T-helper 2 cell treated with Interferon-gamma antibody and Interleukin-4, amounts not matched to agents 5 μg/mL and 100 μg/mL, for 36 hours (primary cell): ENCODE results near the gene SH3RF3.

ENCODE experiments used
- DNase-seq: peaks from one replicate; pipeline ENCODE4 v3.0.0; 2021; ENCODE audit warnings: low spot score
- H3K27ac Mint-ChIP-seq: one replicate; pipeline ENCODE4 v1.8.0; 2021; ENCODE audit warnings: mild to moderate bottlenecking, mixed read lengths
- H3K27me3 Mint-ChIP-seq: one replicate; pipeline ENCODE4 v1.8.0; 2021; ENCODE audit warnings: low read depth, mixed read lengths
- H3K36me3 Mint-ChIP-seq: one replicate; pipeline ENCODE4 v1.8.0; 2021; ENCODE audit warnings: low read depth, mixed read lengths
- H3K4me1 Mint-ChIP-seq: one replicate; pipeline ENCODE4 v1.8.0; 2021; ENCODE audit warnings: low read depth, mixed read lengths
- H3K4me3 Mint-ChIP-seq: one replicate; pipeline ENCODE4 v1.8.0; 2022; ENCODE audit warnings: mild to moderate bottlenecking, moderate library complexity, mixed read lengths
- H3K9me3 Mint-ChIP-seq: one replicate; pipeline ENCODE4 v1.8.0; 2021; ENCODE audit warnings: mixed read lengths

The SH3RF3 gene

DNA sequence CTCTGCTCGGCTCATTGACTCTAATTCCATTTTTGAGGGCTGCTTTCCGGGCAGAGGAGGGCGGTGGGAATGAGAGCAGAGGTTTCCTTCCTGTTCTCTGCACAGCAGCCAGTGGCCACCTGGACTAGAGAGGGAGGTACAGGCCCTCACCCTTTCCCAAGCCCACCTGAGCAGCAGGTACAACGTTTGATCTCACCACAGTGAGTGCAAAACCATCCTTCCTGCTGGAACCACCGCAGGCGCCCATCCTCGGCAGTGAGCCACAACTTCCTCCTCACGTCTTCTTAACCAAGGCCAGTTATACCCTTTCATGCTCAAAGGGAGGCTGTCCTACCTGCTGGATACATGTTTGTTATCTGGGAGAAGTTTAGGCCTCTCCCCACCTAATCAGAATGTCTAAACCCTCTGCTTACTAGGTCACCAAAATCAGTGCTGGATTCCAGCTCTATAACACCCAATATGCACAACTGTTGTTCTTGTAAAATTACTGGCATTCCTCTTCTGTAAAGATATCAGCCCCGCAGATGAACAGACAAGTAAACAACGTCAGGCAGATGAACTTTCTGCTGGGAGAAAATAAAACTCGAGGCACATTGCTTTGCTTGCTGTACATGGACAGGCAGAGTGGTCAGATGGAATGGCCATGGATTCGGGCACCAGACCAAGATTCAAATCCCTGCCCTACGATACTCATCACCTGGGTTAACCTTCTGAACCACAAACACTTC is 191.4 kb downstream of the SH3RF3 start:
- no peak for DNase-seq
- H3K4me1 Mint-ChIP-seq, result peaks cover 9% of the 10 kb centered on the region
- no peak overlapping the region for H3K4me3 Mint-ChIP-seq
- H3K9me3 Mint-ChIP-seq, result no peaks in the 10 kb centered on the region
- H3K36me3 Mint-ChIP-seq, result no peaks in the 10 kb centered on the region
- no peak overlapping the region for H3K27ac Mint-ChIP-seq
- peaks cover 28% of the 10 kb centered on the region for H3K27me3 Mint-ChIP-seq

DNA sequence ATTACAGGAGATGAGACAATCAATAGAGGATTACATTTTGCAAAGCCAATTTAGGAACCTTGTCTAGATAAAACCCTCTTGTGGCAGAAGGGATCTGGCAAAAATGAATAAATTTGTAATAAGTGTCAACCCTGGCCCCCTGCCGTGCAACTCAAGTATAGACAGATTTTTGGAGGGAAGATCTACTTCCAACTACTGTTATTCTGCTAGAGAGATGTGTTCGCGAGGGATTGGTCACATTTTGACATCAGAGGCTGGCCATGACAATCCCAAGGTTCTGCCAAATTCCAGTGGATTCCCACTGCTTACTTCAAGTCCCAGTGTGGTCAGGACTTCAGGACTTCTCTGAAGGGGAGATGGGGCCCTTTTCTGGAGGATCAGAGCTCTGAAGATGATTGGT is 192.6 kb downstream of the SH3RF3 start:
- Mint-ChIP-seq H3K27me3 (peaks cover 39% of the 10 kb centered on the region), H3K36me3 (no peaks in the 10 kb centered on the region), H3K27ac (no peak overlapping the region), H3K4me1 (peaks cover 4% of the 10 kb centered on the region), H3K9me3 (no peaks in the 10 kb centered on the region), H3K4me3 (no peak overlapping the region)
- no peak for DNase-seq

DNA sequence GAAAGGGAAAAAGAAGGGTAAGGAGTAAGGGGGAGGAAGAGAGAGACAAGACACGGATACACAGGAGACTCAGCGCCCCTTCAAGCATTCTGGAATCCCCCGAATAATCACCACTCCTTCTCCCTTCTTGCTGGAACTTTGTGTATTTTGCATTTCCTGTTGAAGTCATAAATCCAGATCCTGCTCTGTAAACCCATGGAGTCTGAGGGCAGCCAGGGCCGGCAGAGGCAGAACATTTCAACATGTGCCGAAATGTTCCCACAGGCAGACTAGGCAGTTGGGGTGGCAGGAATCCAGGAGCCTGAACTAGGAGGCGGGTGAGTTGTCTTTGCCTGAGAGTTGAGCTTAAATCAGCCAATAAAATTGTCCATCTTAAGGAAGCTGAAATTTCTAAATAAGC is 193.1 kb downstream of the SH3RF3 start:
- H3K27me3 Mint-ChIP-seq, result peaks cover 43% of the 10 kb centered on the region
- H3K4me3 Mint-ChIP-seq, result no peak overlapping the region
- no peaks in the 10 kb centered on the region for H3K4me1 Mint-ChIP-seq
- no peak for DNase-seq
- no peak overlapping the region for H3K27ac Mint-ChIP-seq
- H3K36me3 Mint-ChIP-seq, result no peaks in the 10 kb centered on the region
- H3K9me3 Mint-ChIP-seq, result no peaks in the 10 kb centered on the region

DNA sequence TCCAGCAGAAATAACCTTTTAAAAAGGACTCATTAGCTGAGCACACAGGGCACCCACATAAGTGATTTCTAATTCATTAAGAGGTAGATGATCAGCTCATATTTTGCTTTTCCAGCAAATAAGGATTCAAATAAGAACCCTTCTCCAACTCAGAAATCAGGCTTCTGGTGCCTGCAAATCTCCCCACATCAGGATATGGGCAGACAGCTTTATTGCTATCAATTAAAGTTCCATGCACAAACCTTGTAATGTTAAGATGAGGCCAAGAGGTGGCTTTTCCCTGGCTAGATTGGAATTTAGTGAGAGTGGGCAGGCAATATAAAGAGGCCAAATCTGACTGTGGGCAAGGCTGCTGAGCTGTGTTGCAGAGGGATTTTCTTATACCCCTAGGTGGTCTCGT is 193.6 kb downstream of the SH3RF3 start:
- no peak for DNase-seq
- no peaks in the 10 kb centered on the region for H3K9me3 Mint-ChIP-seq
- H3K4me3 Mint-ChIP-seq, result no peak overlapping the region
- H3K27ac Mint-ChIP-seq, result no peak overlapping the region
- H3K27me3 Mint-ChIP-seq, result peaks cover 47% of the 10 kb centered on the region
- H3K36me3 Mint-ChIP-seq, result no peaks in the 10 kb centered on the region
- H3K4me1 Mint-ChIP-seq, result no peaks in the 10 kb centered on the region

DNA sequence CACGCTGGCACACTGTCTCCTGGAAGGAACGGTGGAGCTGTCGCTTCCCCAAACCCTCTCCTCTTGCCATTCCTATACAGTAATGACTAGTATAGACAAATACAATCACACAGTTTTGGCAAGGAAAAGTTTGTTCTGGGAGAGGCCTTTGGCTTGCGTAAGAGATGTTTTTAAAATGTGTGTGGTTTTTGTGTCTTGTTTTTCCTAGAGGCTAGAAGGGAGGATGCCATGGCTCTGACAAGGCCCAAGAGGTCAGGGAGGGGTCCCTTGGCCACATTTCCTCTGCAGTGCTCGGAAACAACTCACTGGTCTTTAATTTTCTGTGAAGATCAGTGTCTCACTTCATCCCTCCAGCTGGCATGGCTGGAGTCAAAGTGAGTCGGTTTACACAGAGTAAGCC is 195.9 kb downstream of the SH3RF3 start:
- Mint-ChIP-seq H3K9me3 (no peaks in the 10 kb centered on the region), H3K27me3 (peaks cover 54% of the 10 kb centered on the region), H3K4me1 (no peaks in the 10 kb centered on the region), H3K36me3 (no peaks in the 10 kb centered on the region), H3K4me3 (no peak overlapping the region), H3K27ac (no peak overlapping the region)
- DNase-seq, result no peak

DNA sequence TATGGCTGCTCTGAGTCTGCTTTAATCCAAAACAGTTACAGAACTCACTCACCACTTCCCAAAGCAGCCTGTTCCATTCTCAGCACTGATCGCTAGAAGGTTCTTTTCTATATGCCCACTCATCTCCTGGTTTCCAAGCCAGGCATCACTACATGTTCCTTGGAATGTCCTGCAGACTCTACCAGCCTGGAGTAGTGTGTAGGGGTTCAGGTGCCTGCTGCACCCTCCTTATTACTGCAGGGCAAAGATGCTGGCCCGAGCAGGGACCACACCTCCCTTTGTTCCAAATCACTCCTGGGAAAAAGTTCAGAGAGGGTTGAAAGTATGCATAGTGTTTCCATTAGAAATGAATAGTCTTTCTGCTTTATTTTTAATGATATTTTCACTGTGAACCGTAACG is 196.6 kb downstream of the SH3RF3 start:
- H3K4me3 Mint-ChIP-seq, result no peak overlapping the region

DNA sequence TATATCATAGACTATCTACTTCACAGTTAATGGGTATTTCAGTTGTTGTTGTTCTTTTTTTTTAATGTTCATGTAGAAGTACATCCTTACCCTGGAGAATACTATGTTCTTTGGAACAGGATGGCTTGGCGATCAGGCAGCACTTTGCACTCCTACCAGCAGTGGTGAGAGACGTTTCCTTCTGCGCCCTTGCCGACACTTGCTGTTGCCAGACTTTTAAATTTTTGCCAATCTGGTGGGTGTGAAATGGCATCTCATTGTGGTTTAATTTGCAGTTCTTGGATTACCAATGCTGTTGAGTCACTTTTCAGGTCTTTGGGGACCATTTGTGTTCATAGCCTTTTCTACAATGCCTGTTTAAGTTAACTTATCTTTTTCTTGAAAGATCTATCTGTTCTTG is 197.3 kb downstream of the SH3RF3 start:
- no peak for DNase-seq
- Mint-ChIP-seq H3K36me3 (no peaks in the 10 kb centered on the region), H3K4me3 (no peak overlapping the region), H3K27ac (no peak overlapping the region), H3K27me3 (peaks cover 58% of the 10 kb centered on the region), H3K9me3 (no peaks in the 10 kb centered on the region), H3K4me1 (no peaks in the 10 kb centered on the region)

More for the DNA sequence above, 196.6 kb downstream of the SH3RF3 start:
- no peaks in the 10 kb centered on the region for H3K36me3 Mint-ChIP-seq
- no peaks in the 10 kb centered on the region for H3K4me1 Mint-ChIP-seq
- H3K27ac Mint-ChIP-seq, result no peak overlapping the region
- peaks cover 53% of the 10 kb centered on the region for H3K27me3 Mint-ChIP-seq
- H3K9me3 Mint-ChIP-seq, result no peaks in the 10 kb centered on the region
- no peak for DNase-seq

DNA sequence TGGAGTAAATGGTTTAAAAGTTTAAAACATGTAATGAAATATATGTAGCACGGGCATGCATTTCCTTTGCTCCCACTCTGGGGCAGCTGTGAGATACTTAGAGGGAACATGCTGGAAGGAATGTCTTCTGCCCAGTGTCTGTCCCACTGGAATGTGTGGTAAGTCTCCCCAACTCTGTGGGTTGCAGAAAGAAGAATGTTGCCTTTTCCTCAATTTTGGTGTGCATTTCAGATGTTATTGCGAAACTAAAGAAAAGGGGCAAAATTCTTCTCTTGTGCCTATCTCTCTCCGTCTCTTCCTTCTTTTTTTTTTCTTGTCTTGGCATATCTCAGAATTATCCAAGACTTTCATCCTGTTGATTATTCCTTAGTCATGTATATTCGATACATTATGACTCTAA is 201.1 kb downstream of the SH3RF3 start:
- Mint-ChIP-seq H3K4me3 (no peak overlapping the region), H3K27ac (no peak overlapping the region), H3K36me3 (no peaks in the 10 kb centered on the region), H3K9me3 (no peaks in the 10 kb centered on the region), H3K27me3 (peaks cover 56% of the 10 kb centered on the region), H3K4me1 (peaks cover 17% of the 10 kb centered on the region)
- no peak for DNase-seq

DNA sequence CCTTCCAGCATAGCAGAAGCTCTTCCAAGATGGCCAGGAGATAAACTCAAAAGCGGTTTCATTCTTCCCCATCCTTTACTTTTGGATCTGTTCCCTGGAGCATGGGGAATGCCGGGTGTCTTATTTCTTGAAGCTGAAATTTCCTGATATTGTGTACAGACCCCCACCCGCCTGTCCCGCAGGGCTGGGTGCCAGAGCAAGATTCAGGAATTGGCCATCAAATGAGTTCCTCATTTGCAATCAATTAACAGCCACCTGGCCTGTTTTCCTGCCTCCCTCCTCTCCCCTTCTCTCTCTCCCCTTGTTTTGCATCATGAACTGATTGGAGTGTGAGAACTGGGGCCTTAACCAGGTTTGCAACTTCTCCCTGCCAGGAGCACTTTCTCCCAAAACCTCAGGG is 202.1 kb downstream of the SH3RF3 start:
- Mint-ChIP-seq H3K4me3 (no peak overlapping the region), H3K27ac (no peak overlapping the region), H3K4me1 (peaks cover 27% of the 10 kb centered on the region), H3K36me3 (no peaks in the 10 kb centered on the region), H3K9me3 (no peaks in the 10 kb centered on the region), H3K27me3 (peaks cover 54% of the 10 kb centered on the region)
- DNase-seq, result no peak

DNA sequence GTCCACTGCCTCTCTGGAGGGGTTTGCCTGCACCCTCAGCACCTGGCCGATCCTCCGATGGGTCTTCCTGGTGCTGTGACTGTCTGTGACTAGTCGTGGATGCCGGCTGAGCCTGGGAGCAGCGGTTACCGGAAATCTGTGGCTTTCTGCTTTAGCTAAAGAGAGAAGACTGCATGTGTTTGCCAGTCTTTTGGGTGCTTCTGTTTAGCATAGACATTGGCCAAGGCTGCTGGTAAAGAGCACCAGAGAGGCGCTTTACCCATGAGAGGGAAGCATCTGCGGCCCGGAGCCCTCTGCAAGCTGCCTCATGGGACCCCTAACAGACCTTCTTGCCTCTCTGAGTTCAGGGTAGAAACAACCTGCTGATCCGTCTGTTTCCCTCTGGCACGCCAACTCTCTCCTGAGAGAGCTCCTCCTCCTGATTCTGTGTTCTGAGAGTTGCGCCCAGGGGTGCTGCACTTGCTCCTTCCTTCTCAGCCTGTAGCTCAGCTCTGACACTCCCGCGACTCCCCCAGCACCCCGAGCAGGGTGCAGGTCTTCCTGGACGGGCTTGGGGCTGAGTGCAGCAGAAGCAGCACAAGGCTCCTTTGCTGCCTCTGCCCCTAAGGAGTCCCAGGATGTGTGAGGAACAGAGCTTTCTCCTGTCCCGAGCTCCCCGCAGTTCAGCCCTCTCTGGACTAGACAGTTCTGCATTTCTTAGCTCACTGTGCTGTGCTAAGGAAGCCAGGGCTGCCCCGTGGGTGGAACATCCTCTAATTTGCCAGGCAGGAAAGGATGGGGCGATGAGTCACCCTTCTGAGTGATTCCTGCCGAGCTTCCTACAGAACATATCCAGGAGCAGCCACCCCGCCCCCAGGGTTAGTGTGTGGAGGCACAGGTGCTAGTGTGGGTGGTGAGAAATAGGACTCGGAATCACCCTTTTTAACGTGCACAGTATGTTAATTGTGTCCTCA is 203.2 kb downstream of the SH3RF3 start:
- peak overlapping the region; percentile 77 for H3K4me3 Mint-ChIP-seq
- H3K36me3 Mint-ChIP-seq, result no peaks in the 10 kb centered on the region
- H3K27ac Mint-ChIP-seq, result peak overlapping the region; percentile 51
- H3K27me3 Mint-ChIP-seq, result peaks cover 45% of the 10 kb centered on the region
- peak; percentile 24 for DNase-seq
- H3K4me1 Mint-ChIP-seq, result peaks cover 31% of the 10 kb centered on the region
- no peaks in the 10 kb centered on the region for H3K9me3 Mint-ChIP-seq

DNA sequence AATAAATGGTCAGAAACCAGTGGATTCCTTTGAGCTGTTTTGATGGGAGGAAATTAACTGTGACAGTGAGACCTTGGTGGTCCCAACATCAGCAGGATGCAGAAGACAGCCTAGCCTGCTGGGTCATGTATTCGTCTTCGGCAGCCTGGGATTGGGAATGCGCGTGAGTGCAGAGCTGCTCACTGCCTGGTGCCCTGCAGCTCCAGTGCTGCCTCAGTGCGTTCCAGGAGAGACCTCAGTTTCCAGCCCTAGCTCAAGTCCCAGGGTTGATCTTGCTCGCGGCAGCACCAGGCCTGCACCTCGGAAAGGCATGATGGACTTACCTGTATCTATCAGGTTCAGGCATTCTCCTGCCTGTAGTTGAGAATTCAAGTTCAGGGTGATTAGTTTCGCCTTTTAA is 203.9 kb downstream of the SH3RF3 start:
- peaks cover 31% of the 10 kb centered on the region for H3K4me1 Mint-ChIP-seq
- H3K27me3 Mint-ChIP-seq, result peaks cover 47% of the 10 kb centered on the region
- no peaks in the 10 kb centered on the region for H3K36me3 Mint-ChIP-seq
- peak overlapping the region; percentile 77 for H3K4me3 Mint-ChIP-seq
- no peak overlapping the region for H3K27ac Mint-ChIP-seq
- no peaks in the 10 kb centered on the region for H3K9me3 Mint-ChIP-seq
- DNase-seq, result no peak

DNA sequence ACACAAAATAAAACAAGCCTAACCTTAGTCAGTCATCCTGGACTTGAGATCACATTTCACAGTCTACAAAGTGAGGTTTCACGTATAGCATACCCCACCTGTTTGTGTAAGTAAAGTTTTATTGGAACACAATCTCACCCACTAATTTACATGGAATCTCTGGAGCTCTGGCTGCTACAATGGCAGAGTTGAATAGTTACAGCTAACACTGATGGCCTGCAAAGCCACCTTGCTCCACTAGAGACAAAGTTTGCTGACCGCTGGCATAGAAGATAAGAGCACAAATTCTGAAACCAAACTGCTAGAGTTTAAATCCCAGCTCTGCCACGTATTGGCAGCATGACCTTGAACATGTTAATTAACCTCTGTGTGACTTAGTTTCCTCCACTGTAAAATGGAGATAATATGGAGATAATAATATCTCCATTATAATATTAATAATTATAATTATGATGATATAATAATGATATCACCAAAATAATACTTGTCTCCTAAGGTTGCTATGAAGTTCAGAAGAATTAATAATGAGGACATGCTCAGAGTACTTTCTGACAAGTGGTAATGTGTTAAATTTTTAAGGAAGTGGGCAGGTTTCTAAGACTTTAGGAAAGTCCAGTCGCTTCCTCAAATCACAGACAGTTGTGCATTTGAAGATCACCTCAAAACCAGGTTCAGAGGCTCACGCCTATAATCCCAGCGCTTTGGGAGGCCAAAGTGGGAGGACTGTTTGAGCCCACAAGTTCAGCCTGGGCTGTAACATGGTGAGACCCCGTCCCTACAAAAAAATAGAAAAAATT is 204.6 kb downstream of the SH3RF3 start:
- Mint-ChIP-seq H3K9me3 (no peaks in the 10 kb centered on the region), H3K36me3 (no peaks in the 10 kb centered on the region), H3K27me3 (peaks cover 41% of the 10 kb centered on the region), H3K4me1 (peaks cover 31% of the 10 kb centered on the region), H3K4me3 (no peak overlapping the region), H3K27ac (no peak overlapping the region)
- no peak for DNase-seq

DNA sequence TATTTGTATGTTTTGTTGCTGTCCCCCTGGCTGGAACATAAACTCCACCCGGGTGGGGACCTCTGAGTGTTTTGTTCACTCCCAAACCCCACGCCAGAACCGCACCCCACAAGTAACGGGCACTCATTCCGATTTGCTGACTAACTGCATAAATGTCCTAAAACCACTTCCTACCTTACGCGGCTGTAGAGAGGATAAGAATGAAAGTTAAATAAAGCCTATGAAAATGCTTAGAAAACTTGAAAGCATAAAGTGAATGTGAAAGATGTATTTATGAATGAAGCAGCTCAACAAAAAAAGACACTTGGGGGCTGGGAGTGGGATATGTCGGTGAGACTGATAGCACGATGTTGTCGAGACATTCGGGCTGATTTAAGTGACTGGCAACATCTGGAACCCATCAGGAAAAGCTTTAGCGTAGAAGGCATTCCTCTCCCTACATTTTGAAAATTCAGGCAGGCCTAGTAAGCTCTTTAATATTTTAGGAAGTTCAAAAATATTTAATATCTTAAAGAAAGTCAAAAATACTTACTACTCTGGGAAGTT is 206.7 kb downstream of the SH3RF3 start:
- Mint-ChIP-seq H3K36me3 (no peaks in the 10 kb centered on the region), H3K27me3 (peaks cover 31% of the 10 kb centered on the region), H3K27ac (peak overlapping the region; percentile 85), H3K4me1 (peaks cover 38% of the 10 kb centered on the region), H3K9me3 (no peaks in the 10 kb centered on the region), H3K4me3 (peak overlapping the region; percentile 83)
- peak; percentile 19 for DNase-seq
